ENCODE results near the gene C11orf91.
"Not testable (repeated sequence)": the region's sequence is repeated elsewhere in the genome, so short reads cannot be mapped to it uniquely, and the experiment has no call there.

Gene C11orf91

DNA sequence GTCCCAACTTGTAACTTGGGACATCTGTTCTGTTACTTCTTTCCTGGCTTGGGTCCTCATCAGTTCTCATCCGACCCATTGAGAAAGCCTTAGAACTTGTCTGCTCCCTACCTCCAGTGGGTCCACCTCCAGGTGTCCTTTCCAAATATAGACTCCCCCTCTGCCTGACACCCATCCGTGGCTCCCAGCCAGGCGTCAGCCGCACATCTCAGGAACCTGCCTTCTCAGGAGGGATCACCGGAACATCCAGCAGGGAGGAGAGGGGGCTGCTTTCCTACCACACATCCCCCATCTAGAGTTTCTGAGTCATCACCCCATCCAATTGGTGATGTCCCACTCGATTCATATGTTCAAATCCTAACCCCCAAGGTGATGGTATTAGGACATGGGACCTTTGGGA, 36.5 kb downstream of the C11orf91 start:
- Histone ChIP-seq H4K20me1 (ENCODE audit: low read depth, low read length) (no peaks in the 10 kb centered on the region), H3K36me3 (ENCODE audit: low read length) (no peaks in the 10 kb centered on the region), H2AFZ (ENCODE audit: low read depth, low read length, severe bottlenecking) (no peak overlapping the region), H3F3A (ENCODE audit: insufficient read depth) (no peaks in the 10 kb centered on the region), H3K27me3 (ENCODE audit: low read length) (no peaks in the 10 kb centered on the region), H3K4me2 (ENCODE audit: low read depth, low read length, poor library complexity, severe bottlenecking) (no peak overlapping the region), H3K79me2 (ENCODE audit: insufficient read depth, low read length) (no peaks in the 10 kb centered on the region), H3K27ac (ENCODE audit: low read depth, low read length) (no peak overlapping the region), H3K4me3 (ENCODE audit: insufficient read depth, low read length, poor library complexity, severe bottlenecking) (no peak overlapping the region), H3K9me3 (ENCODE audit: insufficient read depth, low read length) (no peaks in the 10 kb centered on the region), H3K9ac (ENCODE audit: low read length) (no peak overlapping the region), H3K9me2 (replicated peaks; ENCODE audit: insufficient read depth, low read length) (no peaks in the 10 kb centered on the region)
- TF ChIP-seq, protein P1, sequence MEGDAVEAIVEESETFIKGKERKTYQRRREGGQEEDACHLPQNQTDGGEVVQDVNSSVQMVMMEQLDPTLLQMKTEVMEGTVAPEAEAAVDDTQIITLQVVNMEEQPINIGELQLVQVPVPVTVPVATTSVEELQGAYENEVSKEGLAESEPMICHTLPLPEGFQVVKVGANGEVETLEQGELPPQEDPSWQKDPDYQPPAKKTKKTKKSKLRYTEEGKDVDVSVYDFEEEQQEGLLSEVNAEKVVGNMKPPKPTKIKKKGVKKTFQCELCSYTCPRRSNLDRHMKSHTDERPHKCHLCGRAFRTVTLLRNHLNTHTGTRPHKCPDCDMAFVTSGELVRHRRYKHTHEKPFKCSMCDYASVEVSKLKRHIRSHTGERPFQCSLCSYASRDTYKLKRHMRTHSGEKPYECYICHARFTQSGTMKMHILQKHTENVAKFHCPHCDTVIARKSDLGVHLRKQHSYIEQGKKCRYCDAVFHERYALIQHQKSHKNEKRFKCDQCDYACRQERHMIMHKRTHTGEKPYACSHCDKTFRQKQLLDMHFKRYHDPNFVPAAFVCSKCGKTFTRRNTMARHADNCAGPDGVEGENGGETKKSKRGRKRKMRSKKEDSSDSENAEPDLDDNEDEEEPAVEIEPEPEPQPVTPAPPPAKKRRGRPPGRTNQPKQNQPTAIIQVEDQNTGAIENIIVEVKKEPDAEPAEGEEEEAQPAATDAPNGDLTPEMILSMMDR (IDR thresholded peaks at IDR 0.05; ENCODE audit: insufficient read depth, low read length, poor library complexity, severe bottlenecking), result no peak
- TF ChIP-seq EZH2phosphoT487 (conservative IDR thresholded peaks at IDR 0.05; ENCODE audit: low read length), result no peak

DNA sequence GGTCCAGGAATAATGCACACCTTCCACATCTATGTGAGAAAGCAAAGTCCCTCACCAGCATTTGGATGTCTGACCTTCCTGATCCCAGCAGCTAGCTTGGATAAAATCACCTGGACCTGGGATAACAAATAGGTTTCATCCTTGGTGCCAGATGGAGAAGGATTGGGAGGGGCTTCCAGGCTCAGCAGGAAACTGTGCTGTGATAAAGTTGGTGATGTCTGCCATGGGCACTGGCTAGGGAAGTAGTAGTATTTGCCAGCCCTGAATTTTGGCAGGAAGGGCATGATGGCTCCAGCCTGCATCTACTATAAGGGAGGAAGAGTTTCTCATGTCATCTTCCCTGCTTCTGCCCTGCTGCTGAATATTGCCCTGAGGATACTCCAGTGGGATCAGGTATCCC, 37.5 kb downstream of the C11orf91 start:
- Histone ChIP-seq H3K4me3 (ENCODE audit: insufficient read depth, low read length, poor library complexity, severe bottlenecking) (no peak overlapping the region), H3K36me3 (ENCODE audit: low read length) (no peaks in the 10 kb centered on the region), H3K4me2 (ENCODE audit: low read depth, low read length, poor library complexity, severe bottlenecking) (no peak overlapping the region), H3K9me2 (replicated peaks; ENCODE audit: insufficient read depth, low read length) (no peaks in the 10 kb centered on the region), H3K27ac (ENCODE audit: low read depth, low read length) (no peak overlapping the region), H3K79me2 (ENCODE audit: insufficient read depth, low read length) (no peaks in the 10 kb centered on the region), H2AFZ (ENCODE audit: low read depth, low read length, severe bottlenecking) (no peak overlapping the region), H3K9me3 (ENCODE audit: insufficient read depth, low read length) (no peaks in the 10 kb centered on the region), H3K9ac (ENCODE audit: low read length) (no peak overlapping the region), H3F3A (ENCODE audit: insufficient read depth) (no peaks in the 10 kb centered on the region), H4K20me1 (ENCODE audit: low read depth, low read length) (no peaks in the 10 kb centered on the region), H3K27me3 (ENCODE audit: low read length) (no peaks in the 10 kb centered on the region)
- TF ChIP-seq, protein P1 (IDR thresholded peaks at IDR 0.05; ENCODE audit: insufficient read depth, low read length, poor library complexity, severe bottlenecking), result no peak
- TF ChIP-seq EZH2phosphoT487 (conservative IDR thresholded peaks at IDR 0.05; ENCODE audit: low read length), result no peak

DNA sequence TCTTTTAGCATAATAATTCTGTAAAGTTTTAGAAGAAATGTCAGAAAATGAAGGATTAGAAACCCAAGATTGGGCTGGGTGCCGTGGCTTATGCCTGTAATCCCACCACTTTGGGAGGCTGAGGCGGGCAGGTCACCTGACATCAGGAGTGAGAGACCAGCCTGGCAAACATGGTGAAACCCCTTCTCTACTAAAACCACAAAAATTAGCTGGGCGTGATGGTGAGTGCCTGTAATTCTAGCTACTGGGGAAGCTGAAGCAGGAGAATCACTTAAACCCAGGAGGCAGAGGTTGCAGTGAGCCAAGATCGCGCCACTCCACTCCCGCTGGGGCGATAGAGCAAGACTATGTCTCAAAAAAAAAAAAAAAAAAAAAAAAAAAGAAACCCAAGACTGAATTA, 39.1 kb downstream of the C11orf91 start:
- H3K79me2 ChIP-seq (ENCODE audit: insufficient read depth, low read length); H3K9me2 ChIP-seq (replicated peaks; ENCODE audit: insufficient read depth, low read length); H3K4me3 ChIP-seq (ENCODE audit: insufficient read depth, low read length, poor library complexity, severe bottlenecking); H3K9ac ChIP-seq (ENCODE audit: low read length); H3K4me2 ChIP-seq (ENCODE audit: low read depth, low read length, poor library complexity, severe bottlenecking); H3K36me3 ChIP-seq (ENCODE audit: low read length); H3K9me3 ChIP-seq (ENCODE audit: insufficient read depth, low read length); H3F3A ChIP-seq (ENCODE audit: insufficient read depth); H3K27ac ChIP-seq (ENCODE audit: low read depth, low read length); H4K20me1 ChIP-seq (ENCODE audit: low read depth, low read length); H2AFZ ChIP-seq (ENCODE audit: low read depth, low read length, severe bottlenecking); H3K27me3 ChIP-seq (ENCODE audit: low read length): not testable (repeated sequence)

DNA sequence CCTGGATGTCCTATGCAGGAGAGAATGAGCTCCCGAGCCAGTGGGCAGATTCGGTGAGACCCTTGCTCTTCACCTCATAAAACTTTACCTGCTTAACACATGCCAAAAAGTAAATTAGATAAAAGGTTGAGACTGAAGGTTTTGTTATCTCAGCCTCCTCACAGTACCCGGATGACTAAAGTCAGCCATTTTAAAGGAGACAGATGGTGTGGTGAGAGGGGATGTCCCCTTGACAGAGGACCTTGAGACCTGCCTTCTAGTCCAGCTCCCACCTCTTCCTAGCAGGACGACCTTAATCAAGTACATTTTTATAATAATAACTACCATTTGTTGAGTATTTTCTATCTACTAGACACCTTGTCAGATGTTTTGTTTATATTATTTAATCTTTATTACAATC, 39.7 kb downstream of the C11orf91 start:
- Histone ChIP-seq H3K79me2 (ENCODE audit: insufficient read depth, low read length) (no peaks in the 10 kb centered on the region), H3K9me2 (replicated peaks; ENCODE audit: insufficient read depth, low read length) (no peaks in the 10 kb centered on the region), H2AFZ (ENCODE audit: low read depth, low read length, severe bottlenecking) (no peak overlapping the region), H3K27ac (ENCODE audit: low read depth, low read length) (no peak overlapping the region), H4K20me1 (ENCODE audit: low read depth, low read length) (no peaks in the 10 kb centered on the region), H3K9me3 (ENCODE audit: insufficient read depth, low read length) (no peaks in the 10 kb centered on the region), H3K9ac (ENCODE audit: low read length) (no peak overlapping the region), H3K4me3 (ENCODE audit: insufficient read depth, low read length, poor library complexity, severe bottlenecking) (no peak overlapping the region), H3F3A (ENCODE audit: insufficient read depth) (no peaks in the 10 kb centered on the region), H3K36me3 (ENCODE audit: low read length) (no peaks in the 10 kb centered on the region), H3K4me2 (ENCODE audit: low read depth, low read length, poor library complexity, severe bottlenecking) (no peak overlapping the region), H3K27me3 (ENCODE audit: low read length) (no peaks in the 10 kb centered on the region)
- TF ChIP-seq, protein P1 (IDR thresholded peaks at IDR 0.05; ENCODE audit: insufficient read depth, low read length, poor library complexity, severe bottlenecking), result no peak
- no peak for TF ChIP-seq EZH2phosphoT487 (conservative IDR thresholded peaks at IDR 0.05; ENCODE audit: low read length)

Data from SU-DHL-6 (cell line).